NCI-H1092 treated with DMSO at 0.1 percent for 48 hours (cell line): ENCODE measurements around the gene EVX2.

Source experiments
- DNase-seq: peaks from one replicate; lab custom pipeline; 2025; lab: John Stamatoyannopoulos, UW

EVX2 gene

DNA sequence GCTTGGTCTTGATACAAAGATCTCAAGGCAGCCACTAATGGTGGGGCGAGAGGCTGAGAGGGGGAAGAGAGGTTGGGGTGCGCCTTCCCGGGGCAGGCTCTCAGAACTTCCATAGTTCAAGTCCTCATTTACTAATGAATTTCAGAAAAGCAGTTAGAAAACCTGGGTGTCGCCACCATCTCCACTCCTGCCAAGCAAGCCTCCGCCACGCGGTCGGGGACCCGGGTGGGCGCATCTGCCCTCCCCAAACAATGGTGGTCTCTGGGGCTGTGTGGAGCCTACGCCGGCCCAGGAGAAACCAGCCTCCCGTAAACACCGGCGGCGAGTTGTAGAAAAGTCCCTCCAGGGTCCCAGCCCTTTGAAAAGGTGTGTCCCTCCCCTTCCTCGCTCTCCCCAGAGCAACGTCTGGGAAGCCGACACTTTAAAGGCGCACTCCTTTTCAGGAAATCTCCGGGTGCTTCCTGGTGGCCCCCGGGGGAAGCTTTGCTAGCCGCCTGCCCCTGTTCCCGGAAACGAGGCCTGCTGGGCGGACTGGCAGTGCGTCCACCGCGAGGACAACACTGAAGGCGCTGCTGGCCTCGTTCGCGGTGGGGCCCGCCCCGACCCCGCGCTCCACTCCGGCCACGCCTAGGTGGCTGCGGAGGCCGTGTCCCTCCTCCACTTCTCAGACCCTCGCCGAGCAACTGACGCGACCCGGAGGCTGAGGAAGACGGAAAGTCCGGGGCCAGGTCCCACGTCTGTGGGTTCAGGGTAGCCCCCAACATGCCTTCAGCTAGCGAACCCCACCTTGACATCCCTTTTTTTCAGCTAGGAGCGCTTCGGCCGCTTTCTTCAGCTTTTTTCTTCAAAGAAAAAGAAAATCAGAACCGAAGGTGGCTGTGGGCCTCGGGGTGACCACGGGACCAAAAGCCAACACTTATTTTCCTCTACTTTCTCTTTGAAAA is 16.8 kb downstream of the EVX2 start:
- DNase-seq, result no peak

DNA sequence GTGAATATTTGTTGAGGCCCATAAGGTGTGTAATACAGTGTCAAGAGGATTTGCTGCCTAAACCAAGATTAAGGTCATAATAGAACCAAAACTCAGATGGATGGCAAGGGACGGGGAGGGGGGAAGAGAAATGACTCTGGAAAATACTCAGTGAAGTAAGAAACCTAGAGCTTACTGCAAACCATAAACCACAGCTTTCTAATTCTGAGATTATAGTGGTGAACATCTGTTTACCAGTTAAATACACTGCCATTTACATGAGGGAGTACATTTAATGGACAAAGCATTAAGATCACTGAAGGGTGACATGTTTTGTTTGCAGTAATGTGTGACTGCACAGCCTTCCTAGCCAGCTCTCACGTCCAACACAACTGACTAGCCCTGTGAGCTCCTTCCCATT is 19.8 kb downstream of the EVX2 start:
- peak; percentile 44 for DNase-seq

DNA sequence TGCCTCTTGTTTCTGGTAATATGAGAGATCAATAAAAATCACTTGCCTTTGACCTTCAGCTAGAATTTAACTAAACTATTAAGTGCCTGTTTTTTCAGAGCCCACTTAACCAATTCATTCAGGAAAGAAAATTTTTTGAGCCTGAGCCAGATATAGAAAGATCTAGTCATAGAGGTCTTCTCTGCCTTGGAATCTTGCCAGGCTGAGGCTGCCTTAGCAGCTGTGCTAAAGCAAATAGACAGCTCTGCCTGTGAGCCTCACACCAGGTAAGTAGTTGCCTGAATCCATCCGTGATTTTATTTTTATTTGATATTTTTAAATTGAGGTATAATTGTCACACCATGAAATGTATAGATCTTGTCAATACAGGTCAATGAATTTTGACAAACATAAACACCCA is 27.4 kb downstream of the EVX2 start:
- peak; percentile 92 for DNase-seq

DNA sequence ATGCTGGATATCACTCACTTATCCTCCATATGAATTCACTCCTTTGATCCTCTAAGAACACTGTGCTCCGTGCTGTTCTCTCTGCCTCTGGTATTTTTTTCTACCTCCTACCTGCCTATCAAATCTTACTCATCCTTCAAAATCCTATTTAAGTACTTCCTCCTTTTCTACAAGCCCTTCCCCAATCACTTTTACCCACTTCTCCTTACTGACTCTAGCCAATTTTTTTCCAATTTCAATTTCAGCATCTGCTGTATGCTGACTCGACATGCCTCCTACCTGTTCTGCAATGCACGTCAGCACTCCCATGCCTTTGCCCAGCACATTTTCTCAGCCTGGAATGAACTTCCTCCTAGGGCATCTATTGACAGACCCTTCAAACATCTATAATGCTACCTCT is 44.4 kb downstream of the EVX2 start:
- DNase-seq, result no peak

DNA sequence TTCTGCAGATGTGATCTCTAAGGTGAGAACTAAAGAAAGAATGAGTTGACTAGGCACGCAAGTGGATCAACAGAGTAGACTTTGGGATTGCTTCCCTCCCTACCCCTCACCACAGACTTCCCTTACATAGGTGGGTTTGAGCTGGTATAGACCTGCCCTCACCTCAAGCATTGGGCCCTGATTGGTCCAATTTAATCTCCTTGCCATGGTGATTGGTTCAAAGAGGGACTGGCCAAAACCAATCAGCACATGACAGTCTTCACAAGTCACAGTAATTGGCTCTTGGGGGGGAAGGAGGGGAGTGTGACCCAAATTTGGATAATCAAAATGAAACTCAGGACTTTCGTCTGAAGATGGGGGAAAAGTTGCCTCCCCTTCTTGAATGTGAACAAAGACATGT is 45.1 kb downstream of the EVX2 start:
- no peak for DNase-seq

DNA sequence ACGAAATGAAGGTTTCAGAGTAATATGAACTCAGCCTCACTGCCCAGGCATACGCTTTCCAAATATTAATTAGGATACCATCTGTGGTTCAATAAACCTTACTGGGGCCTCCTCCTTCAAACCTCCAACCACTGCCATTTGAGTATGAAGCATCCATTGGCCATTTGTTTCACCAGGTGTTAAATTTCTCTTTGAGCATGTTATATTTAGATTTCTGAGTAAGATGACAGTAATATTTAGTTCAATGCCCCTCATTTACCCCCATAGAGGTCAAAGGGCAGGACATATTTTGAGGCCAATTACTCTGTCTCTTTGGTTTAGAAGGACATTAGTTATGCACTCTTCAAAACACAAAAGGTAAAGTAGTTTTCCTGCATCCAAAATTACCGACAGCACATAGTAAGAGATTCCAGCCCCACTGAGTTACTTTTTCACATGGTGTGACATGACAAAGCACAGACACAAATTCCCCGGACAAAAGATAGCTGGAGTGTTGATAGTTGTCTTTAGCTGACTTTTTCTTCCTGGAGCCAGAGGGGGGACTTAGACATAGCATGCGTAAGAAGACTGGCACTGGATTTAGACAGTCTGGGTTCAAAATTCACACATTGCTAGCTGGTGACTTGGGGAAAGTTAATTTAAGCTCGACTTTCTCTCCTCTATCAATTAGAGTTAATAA is 48.6 kb downstream of the EVX2 start:
- no peak for DNase-seq

DNA sequence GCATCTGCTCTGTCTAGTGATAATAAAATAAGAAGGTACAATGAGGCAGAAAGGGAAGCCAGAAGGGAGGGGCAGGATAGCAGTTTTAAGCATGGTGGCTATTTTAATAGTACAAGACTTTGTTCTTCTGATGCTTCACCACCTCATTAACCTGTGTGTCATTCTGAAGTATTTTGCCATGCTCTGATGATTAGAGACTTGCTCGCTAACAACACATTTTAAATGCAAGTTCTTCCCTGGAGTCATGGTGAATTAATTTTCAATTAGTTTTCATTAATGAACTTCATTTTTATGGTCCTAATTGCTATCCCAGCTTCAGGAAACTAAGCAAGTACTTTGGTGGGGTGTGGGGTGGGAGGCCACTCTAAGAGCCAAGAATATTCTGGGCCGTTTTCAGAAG is 56.0 kb downstream of the EVX2 start:
- no peak for DNase-seq
